NCI-H2196 treated with DMSO at 0.1 percent for 48 hours (cell line): Measurements from ENCODE around the gene EIPR1.
A peak's percentile ranks its signal among the peaks of the same experiment; 100 is the strongest.
"Not testable (repeated sequence)": the region's sequence is repeated elsewhere in the genome, so short reads cannot be mapped to it uniquely, and the experiment has no call there.

Experiments used
- DNase-seq: peaks from one replicate; lab custom pipeline; 2025; ENCODE audit not compliant: unreplicated experiment; lab: John Stamatoyannopoulos, UW

The EIPR1 gene

DNA sequence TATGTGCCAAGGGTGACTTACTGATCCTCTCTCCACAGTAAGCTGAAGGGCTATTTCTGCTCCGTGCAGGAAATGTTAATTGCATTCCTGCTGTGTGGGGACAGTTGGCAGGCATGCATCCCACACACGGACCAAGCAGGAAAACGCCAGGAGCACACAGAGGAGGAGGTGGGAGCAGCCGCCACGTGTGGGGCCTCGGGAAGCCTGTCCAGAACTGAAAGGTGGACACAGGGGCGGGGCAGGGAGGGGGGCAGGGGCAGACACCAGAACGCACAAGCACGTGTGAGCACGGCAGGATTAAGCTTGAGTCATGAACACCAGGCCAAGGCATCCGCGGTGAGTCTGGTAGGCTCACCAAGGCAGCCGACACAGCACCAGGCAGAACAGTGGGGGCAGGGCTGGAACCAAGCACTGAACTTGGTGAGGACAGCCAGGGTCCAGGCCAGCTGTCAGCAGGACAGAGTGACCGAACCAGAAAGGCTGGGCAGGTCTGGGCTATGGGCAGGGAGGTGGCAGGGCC, 177.1 kb downstream of the EIPR1 start:
- no peak for DNase-seq

- no peak for DNase-seq
These were observed 177.8 kb downstream of the EIPR1 start for GRCh38 chr2:3199627-3200345.

- not testable (repeated sequence) for DNase-seq
These were observed 178.9 kb downstream of the EIPR1 start for GRCh38 chr2:3198671-3199192.

GRCh38 chr2:3198119-3198518, 179.5 kb downstream of the EIPR1 start:
- DNase-seq: no peak

DNA sequence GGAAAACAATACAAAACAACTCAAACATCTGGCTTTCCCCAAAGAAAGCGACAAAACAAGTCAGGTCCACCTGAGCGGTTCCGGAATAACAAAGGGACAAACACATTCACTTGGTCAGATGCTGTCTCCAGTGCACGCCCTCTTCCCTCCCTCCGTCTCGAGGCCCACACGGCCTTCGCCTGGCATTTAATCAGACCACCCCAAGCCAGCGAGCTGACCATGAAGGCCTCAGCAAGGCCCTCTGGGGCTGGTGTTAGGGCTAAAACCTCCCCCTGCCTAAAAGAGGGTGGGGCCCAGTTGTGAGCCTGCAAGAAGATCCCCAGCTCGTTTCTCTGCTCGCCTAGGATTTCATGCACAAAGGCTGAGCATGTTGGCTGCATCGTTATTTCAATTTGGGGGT, 180.3 kb downstream of the EIPR1 start:
- no peak for DNase-seq

DNA sequence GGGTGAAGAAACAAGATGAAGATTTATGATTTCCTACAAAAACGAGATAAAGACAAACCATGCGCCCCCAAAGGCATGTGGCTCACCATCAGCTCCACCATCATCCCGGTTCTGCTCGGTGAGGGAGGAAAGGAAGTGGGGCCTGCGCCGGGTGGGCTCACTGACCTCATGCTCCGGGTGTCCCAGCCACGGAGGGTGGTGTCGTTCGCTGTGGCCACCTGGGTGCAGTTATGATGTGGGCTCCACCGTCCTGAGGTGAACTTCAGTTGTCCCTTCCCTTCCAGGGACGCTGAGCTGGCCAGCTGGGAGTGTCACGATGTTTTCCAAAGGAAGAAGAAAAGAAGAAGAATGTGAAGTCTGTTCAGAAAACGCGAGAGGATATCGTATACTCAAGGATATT, 180.9 kb downstream of the EIPR1 start:
- DNase-seq: no peak

DNA sequence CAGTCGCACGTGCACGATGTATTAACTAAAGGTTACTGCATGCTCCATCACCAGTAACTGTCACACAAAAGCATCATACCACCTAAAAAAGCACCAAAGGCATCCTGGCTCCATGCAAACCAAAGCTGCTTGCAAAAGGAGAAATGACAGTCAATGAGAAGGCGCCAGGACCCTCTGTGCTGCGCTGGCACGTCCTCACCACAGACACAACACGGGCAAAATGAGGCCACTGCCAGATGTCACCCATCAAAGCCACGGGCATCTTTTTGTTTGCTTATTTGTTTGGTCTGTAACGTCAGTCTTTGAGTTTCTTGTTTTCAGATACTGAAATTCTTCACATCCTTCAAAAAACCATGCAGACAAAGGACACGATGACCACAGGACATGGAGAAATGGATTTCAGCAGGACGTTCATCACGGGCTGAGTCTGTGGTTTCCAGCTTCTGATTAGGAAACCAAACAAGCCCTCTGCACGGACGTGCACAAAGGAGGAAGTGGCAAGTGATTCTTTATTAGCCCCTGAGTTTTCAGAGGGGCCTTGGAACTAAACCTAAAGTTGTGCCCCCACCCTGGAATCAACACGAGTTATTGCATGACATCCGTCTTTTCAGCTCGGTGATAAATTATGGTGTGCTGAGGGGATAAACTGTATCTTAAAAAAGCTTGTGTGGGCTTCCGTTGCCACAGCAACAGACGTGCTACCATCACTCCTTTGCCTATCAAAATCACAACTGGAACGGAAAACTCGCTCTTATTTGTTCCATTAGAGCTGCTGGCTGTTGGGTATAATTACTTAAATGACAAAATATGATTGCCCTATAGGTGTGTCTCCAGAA, 181.8 kb downstream of the EIPR1 start:
- no peak for DNase-seq

DNA sequence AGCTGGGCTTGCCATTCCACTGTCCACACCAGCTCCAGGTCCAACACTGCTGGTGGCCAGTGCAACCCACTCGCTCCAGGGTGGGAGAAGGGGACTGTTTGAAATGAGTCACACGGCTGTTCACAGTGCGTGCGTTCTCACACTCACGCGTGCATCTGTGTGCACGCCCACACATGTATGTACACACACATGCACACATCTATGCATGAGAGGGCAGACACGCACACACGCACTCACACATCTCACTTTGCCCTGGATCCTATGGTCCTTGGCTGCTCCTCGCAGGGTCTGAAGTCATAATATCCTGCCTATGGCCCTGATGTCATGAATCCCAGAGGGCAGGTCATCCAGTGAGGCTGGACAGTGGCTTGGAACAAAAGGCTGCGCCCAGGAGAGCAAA, 182.8 kb downstream of the EIPR1 start:
- DNase-seq: no peak

- DNase-seq: no peak
These were observed 183.9 kb downstream of the EIPR1 start for GRCh38 chr2:3193443-3194330.

DNA sequence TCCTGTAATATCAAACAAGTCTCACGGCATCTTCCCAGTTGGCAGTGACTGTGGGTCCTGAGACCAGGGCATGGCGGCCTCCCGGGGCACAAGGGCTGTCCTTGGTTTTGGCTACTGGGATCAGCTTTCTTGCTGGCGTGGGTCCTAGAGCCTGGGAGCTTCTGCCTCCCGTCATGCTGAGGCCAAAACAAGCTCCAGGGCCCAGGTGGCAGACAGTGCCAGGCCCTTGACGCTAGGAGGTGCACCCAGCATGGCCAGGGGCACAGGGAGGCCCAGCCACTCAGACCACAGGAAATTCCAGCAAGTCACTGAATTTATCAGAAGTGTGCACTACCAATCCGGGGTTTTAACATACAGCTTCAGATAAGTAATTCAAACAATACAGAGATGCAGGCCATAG, 184.7 kb downstream of the EIPR1 start:
- DNase-seq: peak; percentile 79

GRCh38 chr2:3192281-3192818, 185.3 kb downstream of the EIPR1 start:
- DNase-seq: no peak

- no peak for DNase-seq
These were observed 187.7 kb downstream of the EIPR1 start for GRCh38 chr2:3189961-3190360.

- DNase-seq: no peak
These were observed 188.5 kb downstream of the EIPR1 start for GRCh38 chr2:3189076-3189591.

- DNase-seq: no peak
These were observed 189.1 kb downstream of the EIPR1 start for GRCh38 chr2:3188405-3188946.

GRCh38 chr2:3187467-3187866, 190.2 kb downstream of the EIPR1 start:
- no peak for DNase-seq

DNA sequence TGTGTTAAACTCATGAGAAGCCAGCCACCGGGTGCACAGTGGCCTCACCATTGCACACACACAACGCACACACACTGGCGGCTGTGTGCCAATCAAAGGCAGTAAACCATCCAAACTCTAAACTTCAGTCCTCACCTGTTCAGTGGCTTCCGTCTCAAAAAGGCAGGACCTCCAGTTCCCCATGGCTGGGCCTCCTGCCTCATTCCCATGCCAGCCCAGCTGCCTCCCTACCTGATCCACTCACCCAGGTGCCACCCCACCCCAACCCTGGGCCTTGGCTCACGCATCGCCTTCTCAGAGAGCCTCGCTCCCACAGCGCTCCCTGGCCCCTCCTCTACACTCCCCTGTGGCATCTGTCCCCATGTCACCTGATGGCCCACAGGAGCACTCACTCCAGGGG, 190.9 kb downstream of the EIPR1 start:
- DNase-seq: no peak

DNA sequence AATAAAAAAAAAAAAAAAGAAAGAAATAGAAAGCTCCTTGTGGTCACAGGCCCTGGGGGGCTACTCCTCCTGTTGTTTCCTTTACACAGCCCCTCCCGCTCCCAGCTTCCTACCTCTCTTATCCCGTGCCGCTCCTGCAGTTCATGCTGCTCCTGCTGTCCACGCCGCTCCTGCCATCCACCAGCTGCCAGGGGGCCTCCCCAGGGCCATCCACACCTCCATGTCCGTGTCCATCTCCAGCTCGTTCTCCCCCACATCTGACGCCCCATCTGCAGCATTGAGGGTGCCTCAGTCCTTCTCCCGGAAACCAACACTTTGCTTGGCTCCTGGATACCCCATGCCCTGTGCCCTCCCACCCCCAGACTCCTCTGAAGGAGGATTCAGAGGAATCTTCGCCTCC, 191.7 kb downstream of the EIPR1 start:
- DNase-seq: no peak

DNA sequence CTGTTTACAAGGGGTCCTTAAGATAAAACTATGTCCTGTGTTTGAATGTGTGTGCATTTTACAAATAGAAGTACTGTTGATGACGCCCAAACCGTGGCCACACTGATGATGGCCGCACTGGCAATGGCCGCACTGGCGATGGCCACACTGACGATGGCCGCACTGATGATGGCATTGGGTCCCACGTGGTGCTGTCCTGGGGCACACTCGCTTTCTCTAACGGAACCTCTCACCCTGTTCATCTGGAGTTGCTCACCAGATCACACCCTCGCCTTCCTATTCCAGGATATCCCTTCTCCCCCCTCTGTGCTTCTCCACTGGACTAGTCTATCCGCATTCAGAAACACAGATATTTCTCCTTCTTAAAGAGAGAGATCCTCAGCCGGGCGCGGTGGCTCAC, 192.4 kb downstream of the EIPR1 start:
- no peak for DNase-seq

DNA sequence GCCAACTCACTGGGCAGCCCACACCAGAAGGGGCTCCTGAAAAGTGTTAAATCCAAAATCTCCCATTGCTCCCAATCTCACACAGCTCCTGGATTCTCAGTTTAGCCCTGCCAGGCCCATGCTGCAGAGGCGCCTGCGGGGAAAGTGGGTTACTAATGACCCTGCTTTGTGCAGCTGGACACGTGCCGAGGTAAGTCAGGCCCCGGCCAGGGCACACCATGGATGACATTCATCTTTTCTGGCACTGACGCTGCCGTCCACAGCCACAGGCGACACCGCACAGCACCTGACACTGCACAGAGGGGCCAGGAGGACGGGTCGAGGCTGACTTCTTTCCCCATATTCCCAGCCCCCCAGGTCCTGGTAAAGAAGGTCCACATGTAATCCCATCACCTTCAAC, 193.5 kb downstream of the EIPR1 start:
- DNase-seq: no peak

DNA sequence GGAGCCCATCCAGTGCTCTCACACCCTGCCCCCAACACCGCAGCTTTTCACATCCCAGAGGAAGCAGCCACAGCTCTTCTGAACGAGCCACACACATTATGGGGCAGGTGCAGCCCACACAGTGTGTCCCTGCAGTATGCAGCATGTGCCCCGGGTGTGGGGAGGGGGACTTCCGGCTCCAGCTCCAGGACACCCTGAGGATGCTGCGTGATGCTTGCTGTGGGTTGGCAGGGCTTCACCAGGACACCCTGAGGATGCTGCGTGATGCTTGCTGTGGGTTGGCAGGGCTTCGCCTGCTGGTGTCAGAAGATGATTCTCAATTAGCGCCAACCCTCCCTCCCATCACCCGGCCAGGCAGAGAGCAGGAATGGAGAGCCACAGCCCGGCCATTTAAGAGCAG, 193.9 kb downstream of the EIPR1 start:
- no peak for DNase-seq
